ENCODE measurements around the gene KIF16B. TPM values are rescaled to one million over a fixed set of nuclear protein-coding genes. Genes with fewer than 3 reads are reported as not detected.

The KIF16B gene
- total and polyA plus RNA-seq, 5 donors: 11.4 to 20.4 (median 17.3) TPM

GRCh38 chr20:16349523-16350260, 223.6 kb downstream of the KIF16B start:
- H3K4me1 ChIP-seq (ENCODE audit: control insufficient read depth, insufficient read depth, low read length): no peaks in the 10 kb centered on the region
- ATAC-seq: no peak
- no peaks in the 10 kb centered on the region for H3K27me3 ChIP-seq (ENCODE audit: control insufficient read depth, insufficient read depth)
- DNase-seq: no peak
- H3K9me3 ChIP-seq (ENCODE audit: control insufficient read depth, low read length): no peaks in the 10 kb centered on the region
- 60% methylated on average over 6 of the region's 6 CpGs for WGBS
- no peak overlapping the region for H3K4me3 ChIP-seq (ENCODE audit: low read length)
- H3K27ac ChIP-seq (ENCODE audit: low read length): no peak overlapping the region
- intact Hi-C loops (cut with DNase I): no loop called here

GRCh38 chr20:16346956-16347355, 226.3 kb downstream of the KIF16B start:
- 95% methylated on average over 7 of the region's 7 CpGs for WGBS
- intact Hi-C loops (cut with DNase I): no loop called here
- no peaks in the 10 kb centered on the region for H3K27me3 ChIP-seq (ENCODE audit: control insufficient read depth, insufficient read depth)
- H3K9me3 ChIP-seq (ENCODE audit: control insufficient read depth, low read length): no peaks in the 10 kb centered on the region
- H3K4me3 ChIP-seq (ENCODE audit: low read length): no peak overlapping the region
- DNase-seq: no peak
- no peak for ATAC-seq
- H3K4me1 ChIP-seq (ENCODE audit: control insufficient read depth, insufficient read depth, low read length): no peaks in the 10 kb centered on the region
- H3K27ac ChIP-seq (ENCODE audit: low read length): no peak overlapping the region

- Histone ChIP-seq H3K27me3 (ENCODE audit: control insufficient read depth, insufficient read depth) (no peaks in the 10 kb centered on the region), H3K9me3 (ENCODE audit: control insufficient read depth, low read length) (no peaks in the 10 kb centered on the region), H3K27ac (ENCODE audit: low read length) (no peak overlapping the region), H3K4me1 (ENCODE audit: control insufficient read depth, insufficient read depth, low read length) (no peaks in the 10 kb centered on the region), H3K4me3 (ENCODE audit: low read length) (no peak overlapping the region)
- DNase-seq (no peak), ATAC-seq (no peak)
- 93% methylated on average over 1 of the region's 1 CpG for WGBS
- intact Hi-C loops (cut with DNase I): no loop called here
Measured at GRCh38 chr20:16337707-16338106, 235.5 kb downstream of the KIF16B start.

- Histone ChIP-seq H3K27ac (ENCODE audit: low read length) (no peak overlapping the region), H3K27me3 (ENCODE audit: control insufficient read depth, insufficient read depth) (no peaks in the 10 kb centered on the region), H3K9me3 (ENCODE audit: control insufficient read depth, low read length) (no peaks in the 10 kb centered on the region), H3K4me1 (ENCODE audit: control insufficient read depth, insufficient read depth, low read length) (no peaks in the 10 kb centered on the region), H3K4me3 (ENCODE audit: low read length) (no peak overlapping the region)
- intact Hi-C loops (cut with DNase I): no loop called here
- ATAC-seq: no peak
- WGBS: 84% methylated on average over 1 of the region's 1 CpG
- no peak for DNase-seq
Measured at GRCh38 chr20:16327606-16328005, 245.6 kb downstream of the KIF16B start.

GRCh38 chr20:16321291-16321690, 252.0 kb downstream of the KIF16B start:
- H3K27ac ChIP-seq (ENCODE audit: low read length): no peak overlapping the region
- H3K4me3 ChIP-seq (ENCODE audit: low read length): no peak overlapping the region

GRCh38 chr20:16317445-16318362, 255.5 kb downstream of the KIF16B start:
- ATAC-seq: no peak
- Histone ChIP-seq H3K4me3 (ENCODE audit: low read length) (peak overlapping the region; percentile 26), H3K9me3 (ENCODE audit: control insufficient read depth, low read length) (no peaks in the 10 kb centered on the region), H3K4me1 (ENCODE audit: control insufficient read depth, insufficient read depth, low read length) (no peaks in the 10 kb centered on the region), H3K27ac (ENCODE audit: low read length) (no peak overlapping the region), H3K27me3 (ENCODE audit: control insufficient read depth, insufficient read depth) (no peaks in the 10 kb centered on the region)
- intact Hi-C loops (cut with DNase I): no loop called here
- no peak for DNase-seq
- WGBS: 72% methylated on average over 14 of the region's 14 CpGs

More at GRCh38 chr20:16321291-16321690, 252.0 kb downstream of the KIF16B start:
- WGBS: 86% methylated on average over 2 of the region's 2 CpGs
- ATAC-seq (no peak), DNase-seq (no peak)
- intact Hi-C loops (cut with DNase I): no loop called here
- Histone ChIP-seq H3K27me3 (ENCODE audit: control insufficient read depth, insufficient read depth) (no peaks in the 10 kb centered on the region), H3K9me3 (ENCODE audit: control insufficient read depth, low read length) (no peaks in the 10 kb centered on the region), H3K4me1 (ENCODE audit: control insufficient read depth, insufficient read depth, low read length) (no peaks in the 10 kb centered on the region)

- ATAC-seq (no peak), DNase-seq (no peak)
- no peaks in the 10 kb centered on the region for H3K4me1 ChIP-seq (ENCODE audit: control insufficient read depth, insufficient read depth, low read length)
- no peak overlapping the region for H3K4me3 ChIP-seq (ENCODE audit: low read length)
- no peak overlapping the region for H3K27ac ChIP-seq (ENCODE audit: low read length)
- intact Hi-C loops (cut with DNase I): no loop called here
- 88% methylated on average over 3 of the region's 3 CpGs for WGBS
- no peaks in the 10 kb centered on the region for H3K9me3 ChIP-seq (ENCODE audit: control insufficient read depth, low read length)
- no peaks in the 10 kb centered on the region for H3K27me3 ChIP-seq (ENCODE audit: control insufficient read depth, insufficient read depth)
Measured at GRCh38 chr20:16316513-16316912, 256.7 kb downstream of the KIF16B start.

GRCh38 chr20:16314748-16315159, 258.5 kb downstream of the KIF16B start:
- intact Hi-C loops (cut with DNase I): no loop called here
- DNase-seq: no peak
- H3K4me3 ChIP-seq (ENCODE audit: low read length): no peak overlapping the region
- no peaks in the 10 kb centered on the region for H3K4me1 ChIP-seq (ENCODE audit: control insufficient read depth, insufficient read depth, low read length)
- no peak for ATAC-seq
- no peaks in the 10 kb centered on the region for H3K27me3 ChIP-seq (ENCODE audit: control insufficient read depth, insufficient read depth)
- no peaks in the 10 kb centered on the region for H3K9me3 ChIP-seq (ENCODE audit: control insufficient read depth, low read length)
- no peak overlapping the region for H3K27ac ChIP-seq (ENCODE audit: low read length)
- WGBS: 93% methylated on average over 8 of the region's 8 CpGs

- H3K4me3 ChIP-seq (ENCODE audit: low read length): no peak overlapping the region
- no peak for ATAC-seq
- no peak for DNase-seq
- no peaks in the 10 kb centered on the region for H3K9me3 ChIP-seq (ENCODE audit: control insufficient read depth, low read length)
- no peak overlapping the region for H3K27ac ChIP-seq (ENCODE audit: low read length)
- intact Hi-C loops (cut with DNase I): no loop called here
- no peaks in the 10 kb centered on the region for H3K4me1 ChIP-seq (ENCODE audit: control insufficient read depth, insufficient read depth, low read length)
- H3K27me3 ChIP-seq (ENCODE audit: control insufficient read depth, insufficient read depth): no peaks in the 10 kb centered on the region
- 95% methylated on average over 3 of the region's 3 CpGs for WGBS
Measured at GRCh38 chr20:16314320-16314719, 258.9 kb downstream of the KIF16B start.

- Histone ChIP-seq H3K27me3 (ENCODE audit: control insufficient read depth, insufficient read depth) (no peaks in the 10 kb centered on the region), H3K4me3 (ENCODE audit: low read length) (no peak overlapping the region), H3K27ac (ENCODE audit: low read length) (no peak overlapping the region), H3K4me1 (ENCODE audit: control insufficient read depth, insufficient read depth, low read length) (no peaks in the 10 kb centered on the region), H3K9me3 (ENCODE audit: control insufficient read depth, low read length) (no peaks in the 10 kb centered on the region)
- intact Hi-C loops (cut with DNase I): no loop called here
- ATAC-seq: no peak
- DNase-seq: no peak
- WGBS: 82% methylated on average over 4 of the region's 4 CpGs
Measured at GRCh38 chr20:16313917-16314316, 259.3 kb downstream of the KIF16B start.

GRCh38 chr20:16312998-16313397, 260.2 kb downstream of the KIF16B start:
- H3K9me3 ChIP-seq (ENCODE audit: control insufficient read depth, low read length): no peaks in the 10 kb centered on the region
- H3K4me1 ChIP-seq (ENCODE audit: control insufficient read depth, insufficient read depth, low read length): no peaks in the 10 kb centered on the region
- intact Hi-C loops (cut with DNase I): no loop called here
- no peak overlapping the region for H3K4me3 ChIP-seq (ENCODE audit: low read length)
- no peak for ATAC-seq
- H3K27ac ChIP-seq (ENCODE audit: low read length): no peak overlapping the region
- no peak for DNase-seq
- no peaks in the 10 kb centered on the region for H3K27me3 ChIP-seq (ENCODE audit: control insufficient read depth, insufficient read depth)

Data from right cardiac atrium (tissue), 5 donors.